HG02852 (cell line): ENCODE data around the gene HSPB7.
A peak's percentile ranks its signal among the peaks of the same experiment; 100 is the strongest.
"Not testable (repeated sequence)": the region's sequence is repeated elsewhere in the genome, so short reads cannot be mapped to it uniquely, and the experiment has no call there.

Source experiments
- ATAC-seq: cut with Tn5 transposase; IDR thresholded peaks from one replicate; pipeline ENCODE4 v1.9.1; 2021; ENCODE audit warnings: mild to moderate bottlenecking, moderate library complexity; ENCODE audit not compliant: unreplicated experiment

Gene HSPB7

GRCh38 chr1:16017461-16018303 lies at the start of gene HSPB7:
TSS of gene HSPB7 (minus strand) at chr1:16018043. CDS start at chr1:16017963, 80 bp downstream.
- no peak for ATAC-seq

DNA sequence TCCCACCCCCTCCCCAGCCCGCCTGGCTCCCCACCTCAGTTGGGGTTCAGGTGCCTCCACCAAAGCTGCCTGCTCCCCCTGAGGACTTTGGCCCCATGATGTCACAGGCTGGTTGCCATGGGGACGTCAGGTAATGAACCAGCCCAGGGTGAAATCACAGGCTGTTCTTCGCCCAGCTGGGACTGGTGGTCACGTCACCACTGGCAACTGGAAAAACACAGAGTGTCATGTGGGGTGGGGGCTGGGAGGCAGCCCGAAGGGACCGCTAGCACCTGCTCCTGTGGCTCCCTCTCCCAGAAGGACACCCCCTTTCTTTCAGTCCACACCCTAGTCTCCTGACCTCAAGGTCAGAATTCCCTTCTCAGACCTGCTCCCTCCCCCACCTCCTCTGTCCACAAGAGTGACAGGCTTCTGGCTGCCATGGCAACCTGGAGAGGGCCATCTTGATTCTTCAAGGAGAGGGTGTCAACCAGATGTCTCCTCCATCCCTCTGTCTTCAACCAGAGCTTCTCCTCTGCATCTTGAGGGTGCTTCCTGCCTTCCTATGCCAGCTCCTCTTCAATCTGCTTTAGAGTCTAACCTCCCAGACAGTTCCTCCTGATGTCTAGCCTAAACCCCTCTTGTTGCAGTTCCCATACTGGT lies 49.4 kb upstream of the HSPB7 start:
- no peak for ATAC-seq

GRCh38 chr1:16066245-16066644 lies 48.4 kb upstream of the HSPB7 start:
- ATAC-seq: no peak

DNA sequence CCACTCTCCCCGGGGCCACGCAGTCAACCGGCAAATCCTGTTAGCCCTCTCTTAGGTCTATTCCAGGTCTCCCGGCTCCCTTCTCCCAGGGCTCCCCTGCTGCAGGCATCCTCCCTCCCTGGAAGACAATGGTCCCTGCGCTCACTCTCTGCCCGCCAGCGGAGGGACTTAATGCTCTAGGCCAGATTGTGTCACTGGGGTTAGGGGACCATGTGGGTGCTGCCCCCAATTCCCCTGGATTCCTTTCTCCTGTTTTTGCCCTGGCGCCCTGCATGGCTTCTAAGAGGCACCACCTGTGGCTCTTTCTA lies 47.4 kb upstream of the HSPB7 start:
- no peak for ATAC-seq

- no peak for ATAC-seq
Measured at GRCh38 chr1:16064536-16065268, 46.9 kb upstream of the HSPB7 start.

- ATAC-seq: no peak
Measured at GRCh38 chr1:16063921-16064320, 46.1 kb upstream of the HSPB7 start.

GRCh38 chr1:16063226-16063829 lies 45.5 kb upstream of the HSPB7 start:
- no peak for ATAC-seq

DNA sequence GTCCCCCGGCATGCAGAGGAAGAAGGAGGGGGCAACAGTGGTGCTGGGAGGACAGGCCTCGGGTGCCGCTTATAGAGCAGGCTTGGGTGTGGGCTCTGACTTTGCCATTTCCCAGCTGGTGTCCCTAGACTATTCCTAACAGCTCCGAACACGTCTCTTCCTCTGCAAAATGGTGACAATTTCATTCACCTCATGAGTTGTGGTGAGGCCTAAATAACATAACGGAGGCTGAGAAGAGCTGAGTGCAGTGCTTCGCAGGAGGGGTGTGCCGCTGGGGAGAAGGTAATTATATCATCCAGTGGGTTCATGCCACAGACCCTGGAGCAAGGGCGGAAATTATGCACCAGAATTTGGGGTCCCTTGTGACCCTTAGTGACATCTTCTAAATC lies 44.8 kb upstream of the HSPB7 start:
- not testable (repeated sequence) for ATAC-seq

DNA sequence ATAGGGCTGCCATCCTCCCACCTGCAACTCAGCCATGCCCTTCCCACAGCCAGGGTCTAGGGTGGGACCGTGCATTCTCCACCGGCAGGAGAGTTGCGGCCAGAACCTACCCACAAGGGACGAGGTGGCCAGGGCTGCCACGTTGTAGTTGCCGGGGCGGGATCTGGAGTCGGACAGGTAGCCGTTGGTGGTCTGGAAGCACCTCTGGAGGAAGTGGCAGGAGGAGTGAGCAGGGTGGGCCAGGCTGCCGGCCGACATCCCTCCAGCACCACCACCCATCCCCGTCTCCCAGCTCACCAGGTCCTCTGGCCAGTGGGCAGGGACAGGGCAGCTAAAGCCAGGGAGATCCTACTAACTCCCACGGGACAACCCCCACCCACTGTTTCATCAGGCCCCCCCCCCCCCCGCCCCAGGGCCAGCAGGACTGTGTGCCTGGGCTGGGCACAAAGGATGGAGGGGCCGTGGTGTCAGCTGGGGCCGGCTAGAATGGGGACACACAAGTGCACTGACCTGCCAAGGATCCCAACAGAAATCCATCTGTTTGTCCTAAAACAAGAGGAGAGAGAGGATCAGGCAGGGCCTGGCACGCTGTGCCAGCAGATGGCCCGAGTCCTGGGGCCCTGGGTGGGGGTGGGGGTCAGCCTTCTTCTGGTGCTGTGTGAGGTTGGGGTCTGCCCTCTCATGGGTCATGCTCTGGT lies 44.3 kb upstream of the HSPB7 start:
- not testable (repeated sequence) for ATAC-seq

DNA sequence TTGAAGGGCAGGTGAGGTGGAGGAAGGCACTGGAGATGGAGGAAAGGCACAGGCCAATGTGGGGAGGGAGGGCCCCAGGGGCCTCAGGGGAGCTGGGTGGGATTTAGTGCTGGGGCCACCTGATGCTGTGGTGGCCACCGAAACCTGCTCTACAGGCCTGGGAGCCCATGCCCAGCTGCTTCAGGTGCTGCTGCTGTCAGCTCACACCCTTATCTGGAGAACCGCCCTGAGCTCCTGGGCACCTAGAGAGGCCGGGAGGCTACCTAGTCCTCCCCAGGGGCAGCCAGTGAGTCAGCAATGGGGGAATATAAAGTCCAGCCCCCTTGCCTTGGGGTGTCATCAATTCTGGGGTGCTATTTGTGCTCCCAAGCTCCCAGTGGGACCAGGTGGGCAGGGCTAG lies 43.4 kb upstream of the HSPB7 start:
- ATAC-seq: no peak

DNA sequence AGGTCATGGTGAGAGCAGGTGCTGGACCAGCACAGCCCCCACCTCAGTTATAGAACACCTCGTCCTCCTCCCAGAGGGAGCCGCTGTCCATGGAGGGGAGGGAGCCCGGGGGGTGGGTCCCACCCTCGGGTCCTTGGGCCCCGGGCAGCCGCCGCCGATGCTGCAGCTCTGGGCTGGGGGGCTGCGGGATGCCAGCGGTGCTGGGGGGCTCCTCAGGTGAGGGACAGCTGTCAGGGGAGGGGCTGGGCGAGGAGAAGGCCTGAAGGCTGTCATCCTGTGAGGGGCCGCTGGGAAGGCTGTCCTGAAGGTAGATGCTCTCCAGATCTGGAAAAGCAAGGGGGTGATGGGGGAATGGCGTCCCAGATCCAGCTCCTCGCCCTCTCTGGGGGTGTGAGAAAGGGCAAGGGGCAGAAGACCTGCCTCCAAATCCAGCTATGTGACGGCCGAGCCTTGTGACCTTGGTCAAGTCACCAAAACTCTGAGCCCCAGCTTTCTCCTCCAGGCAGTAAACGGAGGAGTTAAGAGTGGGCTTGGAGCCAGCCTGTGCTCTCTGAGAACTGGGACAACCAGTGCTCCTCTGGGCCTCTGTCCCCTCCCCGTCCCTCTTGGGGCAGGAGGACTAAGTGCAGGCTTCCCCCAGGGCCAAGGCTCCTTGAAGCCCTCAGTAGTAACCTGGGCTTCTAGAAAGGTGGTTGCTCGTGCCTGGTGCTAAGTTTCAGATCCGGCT lies 40.7 kb upstream of the HSPB7 start:
- not testable (repeated sequence) for ATAC-seq

GRCh38 chr1:16057314-16057915 lies 39.6 kb upstream of the HSPB7 start:
- ATAC-seq: not testable (repeated sequence)

DNA sequence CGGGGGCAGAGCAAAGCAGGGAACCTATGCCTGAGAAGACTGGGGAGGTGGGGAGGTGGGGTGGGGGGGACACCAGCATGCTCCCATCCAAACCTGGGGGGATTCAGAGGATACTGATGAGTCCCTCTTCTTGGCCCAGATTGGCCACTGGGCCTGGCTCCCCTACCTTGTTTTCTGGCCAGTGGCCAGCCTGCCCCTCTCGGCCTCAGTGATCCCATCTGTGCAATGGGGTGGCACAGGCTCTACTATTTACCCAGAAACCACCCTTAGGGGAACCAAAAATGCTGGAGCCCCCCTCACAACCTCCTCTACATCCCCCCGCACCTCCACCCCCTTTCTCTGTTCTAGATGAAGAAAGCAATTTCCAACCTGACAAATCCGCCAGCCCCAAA lies 38.7 kb upstream of the HSPB7 start:
- ATAC-seq: not testable (repeated sequence)

- ATAC-seq: peak; percentile 66
Measured at GRCh38 chr1:16055613-16056520, 38.0 kb upstream of the HSPB7 start.

GRCh38 chr1:16054598-16055540 lies 37.0 kb upstream of the HSPB7 start:
- no peak for ATAC-seq

DNA sequence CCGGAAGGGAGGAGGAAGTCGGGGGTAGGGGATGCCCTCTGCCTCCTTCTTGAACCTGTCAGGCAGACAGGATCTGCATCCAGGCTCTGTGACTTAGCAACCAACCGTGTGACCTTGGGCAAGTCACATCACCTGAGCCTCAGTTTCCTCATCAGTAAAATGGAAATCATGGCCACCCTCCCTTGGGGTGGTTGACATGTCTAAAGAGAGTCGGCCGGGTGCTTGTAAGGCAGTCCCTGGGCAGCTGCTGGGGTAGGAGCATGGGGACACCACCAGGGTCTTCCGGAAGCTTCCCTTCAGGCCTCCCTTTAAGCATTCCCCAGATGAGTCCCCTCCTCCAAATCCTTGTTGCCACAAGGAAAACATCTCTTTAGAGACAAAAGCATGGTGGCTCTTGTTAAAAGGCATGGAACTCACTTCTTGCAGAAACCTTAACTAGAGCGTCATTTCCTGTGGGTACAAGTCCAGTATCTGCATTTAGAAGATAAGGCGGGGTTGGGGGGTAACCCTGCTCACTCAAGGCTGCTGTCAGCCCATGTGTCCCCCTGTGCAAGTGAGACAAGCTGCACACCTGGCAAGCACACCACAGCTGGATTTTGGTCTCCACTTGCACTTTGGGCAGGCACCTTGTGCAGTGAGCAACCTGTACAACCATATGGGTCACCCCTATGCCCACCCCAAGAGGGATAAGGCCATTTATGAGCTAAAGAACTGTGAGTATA lies 36.1 kb upstream of the HSPB7 start:
- no peak for ATAC-seq

DNA sequence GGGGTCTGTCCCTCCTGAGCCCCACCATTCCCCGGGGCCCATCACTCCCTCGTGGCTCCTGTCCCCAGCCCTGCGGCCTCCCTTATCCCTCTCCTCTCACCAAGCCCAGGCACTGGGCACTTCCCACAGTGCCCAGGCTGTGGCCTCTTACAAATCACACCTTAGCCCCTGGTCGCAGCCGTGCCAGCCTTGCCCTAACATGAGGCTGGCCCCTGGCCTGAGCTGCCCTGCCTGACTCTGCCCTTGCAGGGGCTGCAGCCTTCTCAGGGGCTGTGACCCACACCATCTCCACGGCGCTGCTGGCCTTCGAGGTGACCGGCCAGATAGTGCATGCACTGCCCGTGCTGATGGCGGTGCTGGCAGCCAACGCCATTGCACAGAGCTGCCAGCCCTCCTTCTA lies 34.1 kb upstream of the HSPB7 start:
- ATAC-seq: not testable (repeated sequence)
